Lung (tissue), 12 donors: Measurements from ENCODE around the gene SGK2. TPM values are rescaled to one million over a fixed set of nuclear protein-coding genes. Genes with fewer than 3 reads are reported as not detected.

Source experiments
- ATAC-seq: fragments of 200-7000 bp; cut with Tn5 transposase; one replicate; pipeline ENCODE4 v1.9.1; 2020; ENCODE audit warnings: moderate number of reproducible peaks; ENCODE audit not compliant: insufficient read depth, low FRiP score
- DNase-seq, 3 donors: peaks; one replicate each; pipeline ENCODE4 v3.0.0-alpha.2; 2013 to 2017
- H3K27ac ChIP-seq, 2 donors: one replicate each; pipeline ENCODE4 v1.5.1; 2013; ENCODE audit warnings: mild to moderate bottlenecking in 2 of 2, moderate library complexity in 2 of 2, control low read depth in 1 of 2, inconsistent platforms in 1 of 2, low read depth in 1 of 2, low read length in 1 of 2
- H3K27me3 ChIP-seq, 3 donors: one replicate each; pipeline ENCODE4 v1.5.1; 2013; ENCODE audit warnings: low read length in 2 of 3; ENCODE audit not compliant: control insufficient read depth in 3 of 3, insufficient read depth in 3 of 3
- H3K36me3 ChIP-seq, 4 donors: one replicate each; pipeline ENCODE4 v1.5.1; 2013; ENCODE audit warnings: low read length in 4 of 4, mild to moderate bottlenecking in 1 of 4, moderate library complexity in 1 of 4; ENCODE audit not compliant: control insufficient read depth in 4 of 4, insufficient read depth in 4 of 4
- H3K4me1 ChIP-seq, 5 donors: one replicate each; pipeline ENCODE4 v1.5.1; 2013; ENCODE audit warnings: low read length in 5 of 5, mild to moderate bottlenecking in 2 of 5, moderate library complexity in 1 of 5; ENCODE audit not compliant: control insufficient read depth in 5 of 5, insufficient read depth in 5 of 5
- H3K4me3 ChIP-seq: one replicate; pipeline ENCODE4 v1.5.1; 2013; ENCODE audit warnings: mild to moderate bottlenecking, control low read depth, moderate library complexity
- H3K9ac ChIP-seq, 2 donors: one replicate each; pipeline ENCODE4 v1.5.1; 2013; ENCODE audit warnings: low read length in 2 of 2, control low read depth in 1 of 2; ENCODE audit not compliant: insufficient read depth in 1 of 2
- H3K9me3 ChIP-seq, 4 donors: one replicate each; pipeline ENCODE4 v1.5.1; 2013; ENCODE audit warnings: low read length in 3 of 4, mild to moderate bottlenecking in 1 of 4, moderate library complexity in 1 of 4; ENCODE audit not compliant: control insufficient read depth in 4 of 4, insufficient read depth in 3 of 4
- WGBS, 2 donors: extraction: QIAGEN DNeasy Blood & Tissue Kit; methylation state at CpG; one replicate each; pipeline ENCODE4 v1.1.7; 2013; 5-methylcytosine and 5-hydroxymethylcytosine counted together
- polyA plus RNA-seq, 2 donors: library from polyadenylated mRNA; stranded (reverse); fragments of 200-250 nt; gene quantifications; one replicate each; pipeline ENCODE4 v1.2.1, GENCODE V29; 2013
- total RNA-seq, 2 donors: library from RNA; depleted of rRNA in 1 of 2; stranded (reverse); fragments of >200 nt in 1 of 2; gene quantifications; one replicate each; pipeline ENCODE4 v1.2.1, GENCODE V29; 2014 to 2021
- TF ChIP-seq, protein P1 (sequence below): IDR thresholded peaks from 2 replicates; pipeline ENCODE4 v1.5.1; 2012; ENCODE audit warnings: mild to moderate bottlenecking; ENCODE audit errors: control extremely low read depth, extremely low read depth
- donor health status: control.
- donor health status: control.
- donor health status: Bipolar disorder and iron deficiency.
- donor health status: healthy.
- donor health status: DM: yes; HTN: yes; CAD: no.

The SGK2 gene
- total and polyA plus RNA-seq, 4 donors = 0.15 to 3.2 (median 0.96) TPM

DNA sequence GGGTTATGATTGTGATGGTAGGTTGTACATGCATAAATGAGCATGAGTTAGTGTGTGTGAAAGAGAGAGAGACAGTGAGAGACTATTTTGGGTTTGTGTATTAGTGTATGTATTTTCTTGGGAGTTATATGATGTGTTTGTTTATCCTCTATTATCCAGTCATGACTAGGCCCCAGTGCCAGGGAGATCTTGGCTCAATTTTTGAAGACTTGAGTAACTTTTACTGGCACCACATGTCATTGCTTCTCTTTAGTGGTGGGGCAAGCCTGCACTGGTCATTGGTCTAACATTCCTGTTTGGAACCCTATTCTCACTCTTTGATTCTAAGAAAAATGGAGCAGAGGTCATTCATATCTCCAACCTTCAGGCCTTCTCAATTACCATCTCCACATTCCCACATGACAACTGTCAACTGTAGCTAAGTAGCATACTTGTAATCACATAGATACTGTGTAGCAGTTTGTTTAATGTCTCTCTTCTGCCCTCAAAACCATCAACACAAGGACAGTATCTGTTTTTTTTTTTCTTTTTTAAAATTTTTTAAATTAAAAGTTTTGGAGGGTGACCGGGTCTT lies 42.5 kb upstream of the SGK2 start:
- Histone ChIP-seq H3K27me3 (no peaks in the 10 kb centered on the region), H3K9me3 (peaks cover 0 to 2% (median 0%) of the 10 kb centered on the region in 4 donors), H3K9ac (no peak overlapping the region), H3K4me3 (no peak overlapping the region), H3K36me3 (no peaks in the 10 kb centered on the region), H3K4me1 (peaks cover 0 to 14% (median 5%) of the 10 kb centered on the region in 5 donors), H3K27ac (no peak overlapping the region)
- WGBS, 2 donors = 94 to 100% methylated on average over 1 of the region's 1 CpG
- peak in 2 of 3 donors; percentile 71 for DNase-seq
- TF ChIP-seq, protein P1, sequence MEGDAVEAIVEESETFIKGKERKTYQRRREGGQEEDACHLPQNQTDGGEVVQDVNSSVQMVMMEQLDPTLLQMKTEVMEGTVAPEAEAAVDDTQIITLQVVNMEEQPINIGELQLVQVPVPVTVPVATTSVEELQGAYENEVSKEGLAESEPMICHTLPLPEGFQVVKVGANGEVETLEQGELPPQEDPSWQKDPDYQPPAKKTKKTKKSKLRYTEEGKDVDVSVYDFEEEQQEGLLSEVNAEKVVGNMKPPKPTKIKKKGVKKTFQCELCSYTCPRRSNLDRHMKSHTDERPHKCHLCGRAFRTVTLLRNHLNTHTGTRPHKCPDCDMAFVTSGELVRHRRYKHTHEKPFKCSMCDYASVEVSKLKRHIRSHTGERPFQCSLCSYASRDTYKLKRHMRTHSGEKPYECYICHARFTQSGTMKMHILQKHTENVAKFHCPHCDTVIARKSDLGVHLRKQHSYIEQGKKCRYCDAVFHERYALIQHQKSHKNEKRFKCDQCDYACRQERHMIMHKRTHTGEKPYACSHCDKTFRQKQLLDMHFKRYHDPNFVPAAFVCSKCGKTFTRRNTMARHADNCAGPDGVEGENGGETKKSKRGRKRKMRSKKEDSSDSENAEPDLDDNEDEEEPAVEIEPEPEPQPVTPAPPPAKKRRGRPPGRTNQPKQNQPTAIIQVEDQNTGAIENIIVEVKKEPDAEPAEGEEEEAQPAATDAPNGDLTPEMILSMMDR = no peak
- no peak for ATAC-seq

DNA sequence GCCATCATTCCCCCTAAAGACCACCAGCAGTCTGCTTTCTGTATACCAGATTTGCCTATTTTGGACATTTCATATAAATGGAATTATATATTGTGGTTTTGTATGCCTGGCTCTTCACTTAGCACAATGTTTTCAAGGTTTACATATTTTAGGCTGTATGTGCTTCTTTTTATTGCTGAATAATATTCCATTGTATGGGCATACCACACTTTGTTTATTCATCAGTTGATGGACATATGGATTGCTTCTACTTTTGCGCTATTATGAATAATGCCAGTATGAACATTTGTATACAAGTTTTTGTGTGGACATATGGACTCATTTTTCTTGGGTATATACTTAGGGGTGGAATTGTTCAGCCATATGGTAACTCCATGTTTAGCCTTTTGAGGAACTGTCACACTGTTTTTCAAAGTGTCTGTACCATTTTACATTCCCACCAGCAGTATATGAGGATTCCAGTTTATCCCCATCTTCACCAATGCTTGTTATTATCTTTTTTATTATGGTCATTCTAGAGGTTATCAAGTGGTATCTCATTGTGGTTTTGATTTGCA lies 38.7 kb upstream of the SGK2 start:
- Histone ChIP-seq H3K9ac (no peak overlapping the region), H3K27ac (no peak overlapping the region), H3K27me3 (no peaks in the 10 kb centered on the region), H3K9me3 (no peaks in the 10 kb centered on the region), H3K4me1 (peaks cover 0 to 9% (median 3%) of the 10 kb centered on the region in 5 donors), H3K4me3 (no peak overlapping the region), H3K36me3 (no peaks in the 10 kb centered on the region)
- WGBS, 2 donors = 99 to 100% methylated on average over 1 of the region's 1 CpG
- ATAC-seq (no peak), DNase-seq (no peak)
- TF ChIP-seq, protein P1 = no peak

DNA sequence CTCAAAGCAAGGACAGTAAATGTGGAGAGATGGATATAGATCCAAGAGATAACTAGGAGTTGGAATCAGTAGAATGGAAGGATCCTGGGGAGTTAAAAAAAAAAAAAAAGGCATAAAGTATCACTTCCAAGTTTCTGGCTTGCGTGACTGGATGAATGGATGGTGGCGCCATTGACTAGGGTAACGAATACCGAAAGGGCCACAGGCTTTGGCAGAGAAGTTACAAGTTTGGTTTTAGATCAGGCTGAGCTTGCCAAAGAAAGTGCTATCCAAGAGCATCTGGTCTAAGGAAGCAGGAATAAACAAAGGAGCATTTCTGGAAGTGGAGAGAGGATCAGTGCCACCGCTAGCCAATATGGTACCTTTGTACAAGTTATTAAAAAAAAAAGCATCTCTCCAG lies 33.8 kb upstream of the SGK2 start:
- Histone ChIP-seq H3K4me1 (no peaks in the 10 kb centered on the region), H3K27ac (no peak overlapping the region), H3K9ac (no peak overlapping the region), H3K4me3 (no peak overlapping the region), H3K9me3 (no peaks in the 10 kb centered on the region), H3K36me3 (no peaks in the 10 kb centered on the region), H3K27me3 (no peaks in the 10 kb centered on the region)
- 74 to 81% methylated on average over 5 of the region's 5 CpGs for WGBS, 2 donors
- TF ChIP-seq, protein P1 = no peak
- ATAC-seq (no peak), DNase-seq (no peak)
